ENCODE data around the gene LIPC.

LIPC gene

DNA sequence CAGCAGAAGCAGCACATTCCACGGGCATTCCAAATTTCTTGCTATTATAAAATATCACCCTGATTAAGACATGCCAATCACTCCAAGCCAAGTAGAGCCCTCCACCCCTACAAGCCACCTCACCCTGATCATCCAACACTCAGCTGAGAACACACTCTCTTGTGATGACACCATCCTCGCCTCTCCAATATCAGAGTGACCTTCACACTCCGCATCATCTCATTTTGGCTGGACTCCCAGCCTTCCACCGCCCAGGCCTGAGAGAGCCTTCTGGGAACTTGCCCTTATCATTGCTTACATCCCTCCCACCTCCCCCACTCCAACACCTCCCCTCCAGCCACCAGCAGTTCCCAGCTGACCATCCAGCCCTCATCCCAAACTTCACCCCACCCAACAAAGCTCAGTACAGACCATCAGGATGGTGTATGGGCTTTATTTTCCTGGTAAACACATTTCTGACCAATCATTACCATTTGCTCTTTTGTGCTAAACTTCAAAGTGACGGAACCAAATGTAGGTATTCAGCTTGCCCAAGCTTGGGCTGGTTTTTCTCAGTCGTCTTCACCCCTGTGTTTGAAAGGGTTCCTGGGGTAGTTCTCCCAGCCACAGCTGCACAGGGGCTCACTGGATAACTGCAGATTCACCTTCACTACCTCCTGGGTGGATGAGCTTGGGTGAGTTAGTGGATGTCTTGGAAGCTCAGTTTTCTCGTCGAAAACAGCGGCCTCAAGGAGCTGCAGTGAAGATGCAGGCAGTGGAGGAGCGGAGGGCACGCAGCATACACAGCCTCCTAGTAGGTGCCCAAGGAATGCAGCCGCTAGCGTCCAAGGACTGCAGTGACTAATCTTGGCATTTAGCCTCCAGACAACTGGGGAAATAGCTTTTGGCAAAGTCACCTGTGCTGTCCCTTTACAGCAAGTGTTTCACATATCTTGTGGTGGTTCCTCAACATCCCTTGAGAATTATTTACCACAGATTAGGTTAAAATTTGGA, 115.1 kb downstream of the LIPC start:
- TF ChIP-seq, protein P1, sequence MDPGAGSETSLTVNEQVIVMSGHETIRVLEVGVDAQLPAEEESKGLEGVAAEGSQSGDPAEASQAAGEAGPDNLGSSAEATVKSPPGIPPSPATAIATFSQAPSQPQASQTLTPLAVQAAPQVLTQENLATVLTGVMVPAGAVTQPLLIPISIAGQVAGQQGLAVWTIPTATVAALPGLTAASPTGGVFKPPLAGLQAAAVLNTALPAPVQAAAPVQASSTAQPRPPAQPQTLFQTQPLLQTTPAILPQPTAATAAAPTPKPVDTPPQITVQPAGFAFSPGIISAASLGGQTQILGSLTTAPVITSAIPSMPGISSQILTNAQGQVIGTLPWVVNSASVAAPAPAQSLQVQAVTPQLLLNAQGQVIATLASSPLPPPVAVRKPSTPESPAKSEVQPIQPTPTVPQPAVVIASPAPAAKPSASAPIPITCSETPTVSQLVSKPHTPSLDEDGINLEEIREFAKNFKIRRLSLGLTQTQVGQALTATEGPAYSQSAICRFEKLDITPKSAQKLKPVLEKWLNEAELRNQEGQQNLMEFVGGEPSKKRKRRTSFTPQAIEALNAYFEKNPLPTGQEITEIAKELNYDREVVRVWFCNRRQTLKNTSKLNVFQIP (CRISPR knock-in tag; IDR thresholded peaks at IDR 0.05; ENCODE audit: borderline replicate concordance, low read depth) = no peak
- no peak for TF ChIP-seq RARB (CRISPR knock-in tag; IDR thresholded peaks at IDR 0.05)
- peak; percentile 15; the same call in 1 of the 2 replicates for TF ChIP-seq ISL1 (CRISPR knock-in tag; IDR thresholded peaks at IDR 0.05)
- ATAC-seq = peak; percentile 93

DNA sequence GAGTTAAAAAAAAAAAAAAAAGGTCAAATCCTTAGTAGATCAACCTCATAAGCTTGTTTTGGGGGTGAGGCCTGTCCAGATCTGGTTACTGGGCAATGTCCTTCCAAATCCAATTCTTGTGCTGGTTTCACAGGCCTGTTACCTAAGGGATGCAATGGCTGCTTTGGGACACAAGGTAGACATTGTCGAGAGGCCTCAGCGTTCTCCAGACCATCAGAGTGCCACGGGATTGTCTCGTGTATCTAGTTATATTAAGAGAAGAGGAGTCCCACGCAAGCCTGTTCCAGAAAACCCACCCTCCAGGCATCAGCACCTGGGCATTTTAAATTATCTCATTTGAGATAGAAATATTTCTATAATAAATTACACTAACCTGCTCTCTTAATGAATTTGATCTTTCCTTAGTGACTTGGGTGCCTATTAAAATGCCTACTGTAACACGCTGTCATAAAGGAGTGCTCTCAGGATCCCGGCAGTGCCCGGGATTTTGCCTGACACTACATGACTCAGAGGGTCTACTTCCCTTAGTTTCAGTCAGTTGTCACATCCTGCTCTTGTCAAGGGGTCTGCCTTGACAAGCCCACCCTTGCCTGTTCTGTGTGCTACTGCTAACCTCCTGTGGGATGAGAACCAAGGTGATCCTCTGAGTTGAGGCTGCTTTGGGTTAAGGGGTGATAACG, 116.0 kb downstream of the LIPC start:
- TF ChIP-seq, protein P1 (CRISPR knock-in tag; IDR thresholded peaks at IDR 0.05; ENCODE audit: borderline replicate concordance, low read depth) = no peak
- TF ChIP-seq, protein P2, sequence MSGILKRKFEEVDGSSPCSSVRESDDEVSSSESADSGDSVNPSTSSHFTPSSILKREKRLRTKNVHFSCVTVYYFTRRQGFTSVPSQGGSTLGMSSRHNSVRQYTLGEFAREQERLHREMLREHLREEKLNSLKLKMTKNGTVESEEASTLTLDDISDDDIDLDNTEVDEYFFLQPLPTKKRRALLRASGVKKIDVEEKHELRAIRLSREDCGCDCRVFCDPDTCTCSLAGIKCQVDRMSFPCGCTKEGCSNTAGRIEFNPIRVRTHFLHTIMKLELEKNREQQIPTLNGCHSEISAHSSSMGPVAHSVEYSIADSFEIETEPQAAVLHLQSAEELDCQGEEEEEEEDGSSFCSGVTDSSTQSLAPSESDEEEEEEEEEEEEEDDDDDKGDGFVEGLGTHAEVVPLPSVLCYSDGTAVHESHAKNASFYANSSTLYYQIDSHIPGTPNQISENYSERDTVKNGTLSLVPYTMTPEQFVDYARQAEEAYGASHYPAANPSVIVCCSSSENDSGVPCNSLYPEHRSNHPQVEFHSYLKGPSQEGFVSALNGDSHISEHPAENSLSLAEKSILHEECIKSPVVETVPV (CRISPR knock-in tag; IDR thresholded peaks at IDR 0.05) = no peak
- no peak for TF ChIP-seq CSDC2 (CRISPR knock-in tag; IDR thresholded peaks at IDR 0.05)
- TF ChIP-seq, protein P3, sequence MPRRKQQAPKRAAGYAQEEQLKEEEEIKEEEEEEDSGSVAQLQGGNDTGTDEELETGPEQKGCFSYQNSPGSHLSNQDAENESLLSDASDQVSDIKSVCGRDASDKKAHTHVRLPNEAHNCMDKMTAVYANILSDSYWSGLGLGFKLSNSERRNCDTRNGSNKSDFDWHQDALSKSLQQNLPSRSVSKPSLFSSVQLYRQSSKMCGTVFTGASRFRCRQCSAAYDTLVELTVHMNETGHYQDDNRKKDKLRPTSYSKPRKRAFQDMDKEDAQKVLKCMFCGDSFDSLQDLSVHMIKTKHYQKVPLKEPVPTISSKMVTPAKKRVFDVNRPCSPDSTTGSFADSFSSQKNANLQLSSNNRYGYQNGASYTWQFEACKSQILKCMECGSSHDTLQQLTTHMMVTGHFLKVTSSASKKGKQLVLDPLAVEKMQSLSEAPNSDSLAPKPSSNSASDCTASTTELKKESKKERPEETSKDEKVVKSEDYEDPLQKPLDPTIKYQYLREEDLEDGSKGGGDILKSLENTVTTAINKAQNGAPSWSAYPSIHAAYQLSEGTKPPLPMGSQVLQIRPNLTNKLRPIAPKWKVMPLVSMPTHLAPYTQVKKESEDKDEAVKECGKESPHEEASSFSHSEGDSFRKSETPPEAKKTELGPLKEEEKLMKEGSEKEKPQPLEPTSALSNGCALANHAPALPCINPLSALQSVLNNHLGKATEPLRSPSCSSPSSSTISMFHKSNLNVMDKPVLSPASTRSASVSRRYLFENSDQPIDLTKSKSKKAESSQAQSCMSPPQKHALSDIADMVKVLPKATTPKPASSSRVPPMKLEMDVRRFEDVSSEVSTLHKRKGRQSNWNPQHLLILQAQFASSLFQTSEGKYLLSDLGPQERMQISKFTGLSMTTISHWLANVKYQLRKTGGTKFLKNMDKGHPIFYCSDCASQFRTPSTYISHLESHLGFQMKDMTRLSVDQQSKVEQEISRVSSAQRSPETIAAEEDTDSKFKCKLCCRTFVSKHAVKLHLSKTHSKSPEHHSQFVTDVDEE (CRISPR knock-in tag; IDR thresholded peaks at IDR 0.05) = no peak
- TF ChIP-seq PPARA (CRISPR knock-in tag; IDR thresholded peaks at IDR 0.05; ENCODE audit: borderline replicate concordance) = no peak
- no peak for TF ChIP-seq ZNF565 (CRISPR knock-in tag; conservative IDR thresholded peaks at IDR 0.05; ENCODE audit: low read depth)
- TF ChIP-seq OSR1 (CRISPR knock-in tag; IDR thresholded peaks at IDR 0.05) = no peak
- no peak for TF ChIP-seq ZNF70 (CRISPR knock-in tag; IDR thresholded peaks at IDR 0.05)
- no peak for TF ChIP-seq ZNF8 (CRISPR knock-in tag; IDR thresholded peaks at IDR 0.05)
- TF ChIP-seq GLIS3 (CRISPR knock-in tag; IDR thresholded peaks at IDR 0.05) = no peak
- no peak for TF ChIP-seq TOX (CRISPR knock-in tag; IDR thresholded peaks at IDR 0.05; ENCODE audit: borderline replicate concordance)
- TF ChIP-seq ZFP30 (CRISPR knock-in tag; IDR thresholded peaks at IDR 0.05) = no peak
- no peak for TF ChIP-seq SNAI2 (CRISPR knock-in tag; IDR thresholded peaks at IDR 0.05)
- TF ChIP-seq ARNTL (CRISPR knock-in tag; IDR thresholded peaks at IDR 0.05; ENCODE audit: borderline replicate concordance, low read depth) = no peak
- TF ChIP-seq ISL1 (CRISPR knock-in tag; IDR thresholded peaks at IDR 0.05) = no peak
- no peak for TF ChIP-seq TCF4 (CRISPR knock-in tag; IDR thresholded peaks at IDR 0.05; ENCODE audit: borderline replicate concordance)
- TF ChIP-seq ESRRG (CRISPR knock-in tag; IDR thresholded peaks at IDR 0.05) = no peak
- no peak for ATAC-seq

DNA sequence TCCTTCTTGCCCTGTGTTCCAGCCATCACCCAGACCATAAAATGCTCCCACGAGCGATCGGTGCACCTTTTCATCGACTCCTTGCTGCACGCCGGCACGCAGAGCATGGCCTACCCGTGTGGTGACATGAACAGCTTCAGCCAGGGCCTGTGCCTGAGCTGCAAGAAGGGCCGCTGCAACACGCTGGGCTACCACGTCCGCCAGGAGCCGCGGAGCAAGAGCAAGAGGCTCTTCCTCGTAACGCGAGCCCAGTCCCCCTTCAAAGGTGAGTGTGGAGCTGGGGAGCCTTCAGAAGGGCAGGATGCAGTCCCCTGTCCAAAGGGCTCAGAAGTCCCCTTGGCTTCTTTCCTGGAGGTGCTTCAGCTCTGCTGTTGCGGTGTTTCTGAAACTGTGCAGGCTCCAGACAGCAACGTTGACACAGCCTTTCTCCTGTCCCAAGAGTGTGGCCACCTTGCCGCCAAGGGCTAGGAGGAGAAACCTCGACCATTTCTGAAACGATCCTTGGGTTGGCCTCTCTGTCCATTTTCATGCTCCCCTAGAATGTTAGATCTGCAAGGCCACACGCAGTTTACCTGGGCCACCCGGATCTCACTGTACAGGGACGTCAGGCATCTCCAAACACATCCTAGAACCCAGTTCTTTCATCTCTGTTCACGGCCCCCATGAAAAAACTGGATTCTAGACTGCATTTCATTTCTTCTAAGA, 116.7 kb downstream of the LIPC start:
- ATAC-seq = no peak
- TF ChIP-seq, protein P4, sequence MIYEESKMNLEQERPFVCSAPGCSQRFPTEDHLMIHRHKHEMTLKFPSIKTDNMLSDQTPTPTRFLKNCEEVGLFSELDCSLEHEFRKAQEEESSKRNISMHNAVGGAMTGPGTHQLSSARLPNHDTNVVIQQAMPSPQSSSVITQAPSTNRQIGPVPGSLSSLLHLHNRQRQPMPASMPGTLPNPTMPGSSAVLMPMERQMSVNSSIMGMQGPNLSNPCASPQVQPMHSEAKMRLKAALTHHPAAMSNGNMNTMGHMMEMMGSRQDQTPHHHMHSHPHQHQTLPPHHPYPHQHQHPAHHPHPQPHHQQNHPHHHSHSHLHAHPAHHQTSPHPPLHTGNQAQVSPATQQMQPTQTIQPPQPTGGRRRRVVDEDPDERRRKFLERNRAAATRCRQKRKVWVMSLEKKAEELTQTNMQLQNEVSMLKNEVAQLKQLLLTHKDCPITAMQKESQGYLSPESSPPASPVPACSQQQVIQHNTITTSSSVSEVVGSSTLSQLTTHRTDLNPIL (CRISPR knock-in tag; IDR thresholded peaks at IDR 0.05; ENCODE audit: low read depth) = no peak
- TF ChIP-seq, protein P3 (CRISPR knock-in tag; IDR thresholded peaks at IDR 0.05) = no peak
- TF ChIP-seq ZC3H10 (CRISPR knock-in tag; IDR thresholded peaks at IDR 0.05) = no peak

Measured in SK-N-SH treated with all-trans-retinoic acid at 6 μM for 48 hours (cell line).